ENCODE results near the gene CAP1. TPM values are rescaled to one million over a fixed set of nuclear protein-coding genes. Genes with fewer than 3 reads are reported as not detected.

CAP1 gene
- polyA plus RNA-seq, 1 donor from 2014 or later: 162 TPM

DNA sequence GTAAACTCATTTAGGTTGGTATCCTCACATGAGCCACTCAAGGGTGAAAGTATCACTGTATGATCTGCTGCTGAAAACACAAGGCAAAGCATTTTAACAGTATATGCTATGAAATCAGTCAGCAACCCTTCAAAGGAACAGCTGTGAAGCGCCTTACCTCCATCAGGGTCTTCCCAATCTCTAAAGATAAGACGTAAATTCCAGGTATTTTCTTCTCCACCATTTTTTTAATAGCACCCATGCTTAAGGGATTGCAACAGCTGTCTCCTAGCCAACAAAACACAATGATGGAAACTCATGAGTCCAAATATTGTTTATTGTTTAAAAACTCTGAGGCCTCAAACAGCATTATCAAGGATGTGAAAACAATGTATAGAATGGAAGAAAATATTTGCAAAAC lies 51.7 kb downstream of the CAP1 start:
- H3K36me3 ChIP-seq (ENCODE audit: insufficient read depth, low read length): peaks cover 14% of the 10 kb centered on the region

GRCh38 chr1:40092706-40093639 lies 52.4 kb downstream of the CAP1 start:
- no peak for TF ChIP-seq POLR2AphosphoS5 (IDR thresholded peaks at IDR 0.05)
- Histone ChIP-seq H3K4me3 (ENCODE audit: low read length) (no peak overlapping the region), H3K27ac (ENCODE audit: low read length) (no peak overlapping the region)

More for the DNA sequence above, 51.7 kb downstream of the CAP1 start:
- no peak overlapping the region for H3K4me3 ChIP-seq (ENCODE audit: low read length)
- H3K4me2 ChIP-seq (ENCODE audit: low read length): no peak overlapping the region
- no peak overlapping the region for H3K9ac ChIP-seq (ENCODE audit: low read length)
- H3K9me3 ChIP-seq (ENCODE audit: low read length): no peaks in the 10 kb centered on the region
- no peaks in the 10 kb centered on the region for H4K20me1 ChIP-seq (ENCODE audit: insufficient read depth)
- no peaks in the 10 kb centered on the region for H3F3A ChIP-seq (ENCODE audit: insufficient read depth, low read length, poor library complexity, severe bottlenecking)
- no peaks in the 10 kb centered on the region for H3K9me2 ChIP-seq (ENCODE audit: insufficient read depth, low read length)
- H2AFZ ChIP-seq (ENCODE audit: low read depth, low read length): no peak overlapping the region
- H3K27me3 ChIP-seq (ENCODE audit: insufficient read depth, low read depth, low read length): no peaks in the 10 kb centered on the region
- H3K79me2 ChIP-seq (replicated peaks; ENCODE audit: insufficient read depth, low read length): peaks cover 10% of the 10 kb centered on the region
- TF ChIP-seq POLR2AphosphoS5 (IDR thresholded peaks at IDR 0.05) (no peak), EZH2 (IDR thresholded peaks at IDR 0.05; ENCODE audit: borderline replicate concordance, insufficient read depth, low read length, poor library complexity, severe bottlenecking) (no peak), MXI1 (conservative IDR thresholded peaks at IDR 0.05; ENCODE audit: poor library complexity, severe bottlenecking) (no peak), EP300 (conservative IDR thresholded peaks at IDR 0.05; ENCODE audit: poor library complexity, severe bottlenecking) (no peak), RAD21 (conservative IDR thresholded peaks at IDR 0.05) (no peak), SMC3 (conservative IDR thresholded peaks at IDR 0.05; ENCODE audit: poor library complexity) (no peak), TAF1 (IDR thresholded peaks at IDR 0.05; ENCODE audit: low read depth) (no peak), CTCF (IDR thresholded peaks at IDR 0.05; ENCODE audit: poor library complexity, severe bottlenecking) (no peak)
- TF ChIP-seq, protein P1, sequence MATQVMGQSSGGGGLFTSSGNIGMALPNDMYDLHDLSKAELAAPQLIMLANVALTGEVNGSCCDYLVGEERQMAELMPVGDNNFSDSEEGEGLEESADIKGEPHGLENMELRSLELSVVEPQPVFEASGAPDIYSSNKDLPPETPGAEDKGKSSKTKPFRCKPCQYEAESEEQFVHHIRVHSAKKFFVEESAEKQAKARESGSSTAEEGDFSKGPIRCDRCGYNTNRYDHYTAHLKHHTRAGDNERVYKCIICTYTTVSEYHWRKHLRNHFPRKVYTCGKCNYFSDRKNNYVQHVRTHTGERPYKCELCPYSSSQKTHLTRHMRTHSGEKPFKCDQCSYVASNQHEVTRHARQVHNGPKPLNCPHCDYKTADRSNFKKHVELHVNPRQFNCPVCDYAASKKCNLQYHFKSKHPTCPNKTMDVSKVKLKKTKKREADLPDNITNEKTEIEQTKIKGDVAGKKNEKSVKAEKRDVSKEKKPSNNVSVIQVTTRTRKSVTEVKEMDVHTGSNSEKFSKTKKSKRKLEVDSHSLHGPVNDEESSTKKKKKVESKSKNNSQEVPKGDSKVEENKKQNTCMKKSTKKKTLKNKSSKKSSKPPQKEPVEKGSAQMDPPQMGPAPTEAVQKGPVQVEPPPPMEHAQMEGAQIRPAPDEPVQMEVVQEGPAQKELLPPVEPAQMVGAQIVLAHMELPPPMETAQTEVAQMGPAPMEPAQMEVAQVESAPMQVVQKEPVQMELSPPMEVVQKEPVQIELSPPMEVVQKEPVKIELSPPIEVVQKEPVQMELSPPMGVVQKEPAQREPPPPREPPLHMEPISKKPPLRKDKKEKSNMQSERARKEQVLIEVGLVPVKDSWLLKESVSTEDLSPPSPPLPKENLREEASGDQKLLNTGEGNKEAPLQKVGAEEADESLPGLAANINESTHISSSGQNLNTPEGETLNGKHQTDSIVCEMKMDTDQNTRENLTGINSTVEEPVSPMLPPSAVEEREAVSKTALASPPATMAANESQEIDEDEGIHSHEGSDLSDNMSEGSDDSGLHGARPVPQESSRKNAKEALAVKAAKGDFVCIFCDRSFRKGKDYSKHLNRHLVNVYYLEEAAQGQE (IDR thresholded peaks at IDR 0.05; ENCODE audit: borderline replicate concordance): no peak
- no peak overlapping the region for H3K27ac ChIP-seq (ENCODE audit: low read length)

More at GRCh38 chr1:40092706-40093639, 52.4 kb downstream of the CAP1 start:
- Histone ChIP-seq H3K9ac (ENCODE audit: low read length) (no peak overlapping the region), H3K9me3 (ENCODE audit: low read length) (no peaks in the 10 kb centered on the region), H3K9me2 (ENCODE audit: insufficient read depth, low read length) (no peaks in the 10 kb centered on the region), H3K36me3 (ENCODE audit: insufficient read depth, low read length) (peaks cover 14% of the 10 kb centered on the region), H3K4me2 (ENCODE audit: low read length) (no peak overlapping the region), H4K20me1 (ENCODE audit: insufficient read depth) (no peaks in the 10 kb centered on the region), H3K27me3 (ENCODE audit: insufficient read depth, low read depth, low read length) (no peaks in the 10 kb centered on the region), H3F3A (ENCODE audit: insufficient read depth, low read length, poor library complexity, severe bottlenecking) (no peaks in the 10 kb centered on the region), H2AFZ (ENCODE audit: low read depth, low read length) (no peak overlapping the region), H3K79me2 (replicated peaks; ENCODE audit: insufficient read depth, low read length) (peaks cover 10% of the 10 kb centered on the region)

All from neural cell (in vitro differentiated cells).